GM19239 (cell line): Measurements from ENCODE around the gene AHNAK2.
"Not testable (repeated sequence)": the region's sequence is repeated elsewhere in the genome, so short reads cannot be mapped to it uniquely, and the experiment has no call there.

Experiments
- DNase-seq: peaks from one replicate; pipeline ENCODE4 v3.0.0; 2011; ENCODE audit warnings: low spot score; ENCODE audit not compliant: insufficient read length
- FAIRE-seq: peaks from 2 replicates; lab custom pipeline; 2011; peaks lifted over from hg19 to GRCh38; lab: Jason Lieb, UNC

Gene AHNAK2

GRCh38 chr14:104957146-104958113, 20.7 kb downstream of the AHNAK2 start:
- FAIRE-seq (no peak), DNase-seq (no peak)

GRCh38 chr14:104956290-104956890, 21.8 kb downstream of the AHNAK2 start:
- no peak for FAIRE-seq
- DNase-seq, result no peak

- DNase-seq (no peak), FAIRE-seq (no peak)
These were observed 22.8 kb downstream of the AHNAK2 start for GRCh38 chr14:104955396-104955770.

GRCh38 chr14:104954746-104955395, 23.3 kb downstream of the AHNAK2 start:
- DNase-seq (no peak), FAIRE-seq (no peak)

- FAIRE-seq (no peak), DNase-seq (no peak)
These were observed 24.1 kb downstream of the AHNAK2 start for GRCh38 chr14:104953896-104954656.

GRCh38 chr14:104953097-104953496, 25.1 kb downstream of the AHNAK2 start:
- FAIRE-seq (no peak), DNase-seq (no peak)

- FAIRE-seq, result not testable (repeated sequence)
These were observed 26.1 kb downstream of the AHNAK2 start for GRCh38 chr14:104951863-104952657.

GRCh38 chr14:104950701-104951100, 27.5 kb downstream of the AHNAK2 start:
- DNase-seq, FAIRE-seq: not testable (repeated sequence)

More at GRCh38 chr14:104951863-104952657, 26.1 kb downstream of the AHNAK2 start:
- not testable (repeated sequence) for DNase-seq

GRCh38 chr14:104950021-104950420, 28.2 kb downstream of the AHNAK2 start:
- FAIRE-seq, result no peak
- no peak for DNase-seq

GRCh38 chr14:104949406-104949955, 28.7 kb downstream of the AHNAK2 start:
- not testable (repeated sequence) for FAIRE-seq, DNase-seq

- no peak for FAIRE-seq
These were observed 29.5 kb downstream of the AHNAK2 start for GRCh38 chr14:104948736-104949031.

GRCh38 chr14:104947881-104948735, 30.1 kb downstream of the AHNAK2 start:
- DNase-seq, FAIRE-seq: not testable (repeated sequence)

More at GRCh38 chr14:104948736-104949031, 29.5 kb downstream of the AHNAK2 start:
- no peak for DNase-seq

GRCh38 chr14:104947201-104947600, 31.0 kb downstream of the AHNAK2 start:
- FAIRE-seq, DNase-seq: not testable (repeated sequence)

GRCh38 chr14:104945986-104946965, 31.9 kb downstream of the AHNAK2 start:
- FAIRE-seq, DNase-seq: not testable (repeated sequence)

GRCh38 chr14:104945266-104945665, 32.9 kb downstream of the AHNAK2 start:
- FAIRE-seq, DNase-seq: not testable (repeated sequence)

GRCh38 chr14:104944436-104945205, 33.6 kb downstream of the AHNAK2 start:
- FAIRE-seq, DNase-seq: not testable (repeated sequence)
